GM12878 (cell line): Measurements from ENCODE around the gene MRPS9. TPM values are rescaled to one million over a fixed set of nuclear protein-coding genes. Genes with fewer than 3 reads are reported as not detected.

Experiments
- ATAC-seq: fragments of 200-7000 bp; cut with Tn5 transposase; 3 replicates; pipeline ENCODE4 v1.9.1; 2020; ENCODE audit warnings: mild to moderate bottlenecking, moderate library complexity
- BruUV-seq: library from RNA; stranded (reverse); fragments of 400-500 nt; replicated peaks from 2 replicates; lab custom pipeline; 2021; lab: Mats Ljungman, UMichigan
- CTCF ChIA-PET: fragments of 300-600 bp; sonication (Branson Sonifier 250); formaldehyde crosslinking; extraction: SDS; loops from one replicate; lab custom pipeline; 2021; ENCODE audit warnings: inconsistent platforms; lab: Yijun Ruan, JAX
- POLR2A ChIA-PET: fragments of 350-600 bp; formaldehyde crosslinking; extraction: SDS; loops from one replicate; lab custom pipeline; 2021; ENCODE audit warnings: inconsistent platforms; lab: Charles Lee
- RAD21 ChIA-PET: fragments of 300-600 bp; sonication (Branson Sonifier 250); formaldehyde crosslinking; loops from one replicate; lab custom pipeline; 2023; ENCODE audit warnings: antibody characterized with exemption; ENCODE audit not compliant: unreplicated experiment; lab: Charles Lee
- SMC1A ChIA-PET: fragments of 300-600 bp; sonication (Branson Sonifier 250); formaldehyde crosslinking; loops from one replicate; lab custom pipeline; 2023; ENCODE audit not compliant: unreplicated experiment, uncharacterized antibody; lab: Charles Lee
- DNase-seq: peaks from one replicate; pipeline ENCODE4 v3.0.0-alpha.2; 2011; ENCODE audit warnings: low read depth, low spot score
- FAIRE-seq: peaks from 3 replicates; lab custom pipeline; 2011; peaks lifted over from hg19 to GRCh38; lab: Jason Lieb, UNC
- H2AFZ ChIP-seq: 2 replicates; pipeline ENCODE4 v1.6.0; 2011; ENCODE audit warnings: low read depth, low read length, control low read depth; ENCODE audit not compliant: control insufficient read depth
- H3K27ac ChIP-seq: 2 replicates; pipeline ENCODE4 v1.5.1; 2011; ENCODE audit warnings: control low read depth; ENCODE audit not compliant: control insufficient read depth, insufficient read depth
- H3K27me3 ChIP-seq, 2 experiments: replicated peaks in 1 of 2; 2 replicates each; pipeline versions ENCODE4 v1.6.0 to v1.6.1; 2011; ENCODE audit warnings: low read length in 1 of 2; ENCODE audit not compliant: control insufficient read depth in 2 of 2, insufficient read depth in 2 of 2
- H3K36me3 ChIP-seq, 2 experiments: 2 replicates each; pipeline ENCODE4 v1.5.1; 2011; ENCODE audit warnings: low read length in 1 of 2; ENCODE audit not compliant: control insufficient read depth in 2 of 2, insufficient read depth in 2 of 2
- H3K4me1 ChIP-seq: 2 replicates; pipeline ENCODE4 v1.6.1; 2011; ENCODE audit warnings: mild to moderate bottlenecking, low read length, moderate library complexity, mixed read lengths; ENCODE audit not compliant: control insufficient read depth, insufficient read depth
- H3K4me2 ChIP-seq: 2 replicates; pipeline ENCODE4 v1.6.0; 2011; ENCODE audit warnings: control low read depth; ENCODE audit not compliant: control insufficient read depth, insufficient read depth
- H3K4me3 ChIP-seq: fragments of 200-600 bp; sonication (generic); 2 replicates; pipeline ENCODE4 v1.5.1; 2016
- H3K79me2 ChIP-seq: 2 replicates; pipeline ENCODE4 v1.6.0; 2011; ENCODE audit warnings: low read length; ENCODE audit not compliant: control insufficient read depth, insufficient read depth
- H3K9ac ChIP-seq: 2 replicates; pipeline ENCODE4 v1.8.0; 2011; ENCODE audit warnings: low read length, control low read depth, mixed read lengths; ENCODE audit not compliant: control insufficient read depth, insufficient read depth
- H3K9me3 ChIP-seq: replicated peaks from 3 replicates; pipeline ENCODE4 v1.5.1; 2011; ENCODE audit warnings: mild to moderate bottlenecking, low read length; ENCODE audit not compliant: control insufficient read depth, insufficient read depth
- H4K20me1 ChIP-seq: 2 replicates; pipeline ENCODE4 v1.6.0; 2011; ENCODE audit not compliant: control insufficient read depth, insufficient read depth
- ATF7 ChIP-seq: fragments of 450-650 bp; IDR thresholded peaks from 2 replicates; pipeline ENCODE4 v1.6.1; 2016; ENCODE audit warnings: low read depth, mild to moderate bottlenecking
- BCLAF1 ChIP-seq: fragments of 450-650 bp; IDR thresholded peaks from 2 replicates; pipeline ENCODE4 v1.6.1; 2017; ENCODE audit warnings: antibody characterized with exemption, mild to moderate bottlenecking, moderate library complexity
- MLLT1 ChIP-seq: fragments of 450-650 bp; IDR thresholded peaks from 2 replicates; pipeline ENCODE4 v1.6.1; 2016; ENCODE audit warnings: mild to moderate bottlenecking
- NRF1 ChIP-seq: conservative IDR thresholded peaks from 2 replicates; pipeline ENCODE4 v1.6.1; 2011; ENCODE audit warnings: mild to moderate bottlenecking, low read depth, low read length, improper control_type of control experiment
- POLR2AphosphoS5 ChIP-seq: IDR thresholded peaks from 2 replicates; pipeline ENCODE4 v1.6.1; 2011; ENCODE audit warnings: mild to moderate bottlenecking, low read length, inconsistent platforms
- RCOR1 ChIP-seq: conservative IDR thresholded peaks from 2 replicates; pipeline ENCODE4 v1.6.1; 2012; ENCODE audit warnings: low read depth, low read length, improper control_type of control experiment
- RFX5 ChIP-seq: IDR thresholded peaks from 2 replicates; pipeline ENCODE4 v1.6.1; 2011; ENCODE audit warnings: low read depth, low read length, improper control_type of control experiment
- SPI1 ChIP-seq: IDR thresholded peaks from 2 replicates; pipeline ENCODE4 v1.6.1; 2011; ENCODE audit warnings: low read depth, mild to moderate bottlenecking, low read length, moderate library complexity, borderline replicate concordance; ENCODE audit not compliant: insufficient read depth
- STAT3 ChIP-seq: IDR thresholded peaks from 2 replicates; pipeline ENCODE4 v1.6.1; 2011; ENCODE audit warnings: low read depth, low read length, improper control_type of control experiment
- TARDBP ChIP-seq: IDR thresholded peaks from 2 replicates; pipeline ENCODE4 v1.6.1; 2016; ENCODE audit warnings: borderline replicate concordance
- ZBTB40 ChIP-seq: fragments of 450-650 bp; IDR thresholded peaks from 2 replicates; pipeline ENCODE4 v1.6.1; 2016; ENCODE audit warnings: mild to moderate bottlenecking, moderate library complexity, borderline replicate concordance
- WGBS: methylation state at CpG from one replicate; pipeline ENCODE4 v1.1.6; 2016; ENCODE audit warnings: low lambda C conversion rate; ENCODE audit not compliant: insufficient replicate concordance, insufficient coverage; ENCODE audit errors: missing lambda C conversion rate; 5-methylcytosine and 5-hydroxymethylcytosine counted together
- in situ Hi-C: fragments of 300-500 bp; cut with MboI; formaldehyde crosslinking; loops from 9 replicates; pipeline ENCODE4 v1.14.3; 2018; ENCODE audit warnings: mixed read lengths
- intact Hi-C: fragments of 100-400 bp; cut with micrococcal nuclease; formaldehyde crosslinking; loops from one replicate; pipeline ENCODE4 v1.14.2; 2022; ENCODE audit not compliant: unreplicated experiment
- polyA plus RNA-seq, 11 experiments: library from polyadenylated mRNA; depleted of rRNA in 4 of 11; unstranded in 6 of 11; stranded (reverse) in 5 of 11; fragments of >200 nt; fragmentation: Nextera tagmentation in 4 of 11; fragmentation: Illumina TruSeq in 1 of 11; extraction: Ambion mirVana in 4 of 11; extraction: Trizol in 1 of 11; gene quantifications; 1 replicate in 1 of 11; 2 replicates in 10 of 11; pipeline versions ENCODE4 v1.2.1 to v1.2.3, GENCODE V29; 2011 to 2016; ENCODE audit warnings: inconsistent platforms in 2 of 11, missing spikeins in 2 of 11, low read depth in 1 of 11
- total RNA-seq, 4 experiments: library from RNA; depleted of rRNA in 3 of 4; stranded (reverse); fragments of >200 nt in 3 of 4; fragmentation: Illumina TruSeq in 1 of 4; extraction: Trizol in 1 of 4; gene quantifications; 2 replicates each; pipeline versions ENCODE4 v1.2.1 to v1.2.3, GENCODE V29; 2013 to 2021
- TF ChIP-seq, protein P1 (sequence below): IDR thresholded peaks from 2 replicates; pipeline ENCODE4 v1.6.1; 2012; ENCODE audit warnings: low read length, inconsistent platforms

MRPS9 gene
- total and polyA plus RNA-seq, 10 of the 15 experiments (the other 5 are each of a cell fraction or from before 2014, with no cell fraction given), result 39.1 to 111 (median 63.4) TPM

GRCh38 chr2:105125428-105125827 lies 87.6 kb downstream of the MRPS9 start:
- Histone ChIP-seq H3K79me2 (no peaks in the 10 kb centered on the region), H3K4me3 (no peak overlapping the region), H3K4me1 (peaks cover 10% of the 10 kb centered on the region), H3K36me3 (no peaks in the 10 kb centered on the region), H3K27me3 (no peaks in the 10 kb centered on the region), H3K4me2 (no peak overlapping the region), H3K9ac (no peak overlapping the region), H3K9me3 (peaks cover 1% of the 10 kb centered on the region; the same call in 1 of the 3 replicates), H2AFZ (no peak overlapping the region), H4K20me1 (no peaks in the 10 kb centered on the region), H3K27ac (no peak overlapping the region)
- in situ Hi-C loops (no loop called here), intact Hi-C loops (no loop called here)
- POLR2A ChIA-PET, result interaction anchor here (0.7 kb wide), 1 partner anchor 75 kb away, joined by 5 read pairs; no protein-coding TSS in a partner anchor
- no TSS peak for BruUV-seq
- 36% methylated on average over 4 of the region's 4 CpGs for WGBS
- no peak for ATAC-seq
- SMC1A ChIA-PET, result no interaction called here
- DNase-seq, result no peak
- RAD21 ChIA-PET, result no interaction called here
- CTCF ChIA-PET, result interaction anchor here (2.0 kb wide), 1 partner anchor 10 kb away, joined by 15 read pairs; no protein-coding TSS in a partner anchor
- no peak for FAIRE-seq
- TF ChIP-seq MLLT1, result no peak
- TF ChIP-seq STAT3, result no peak
- no peak for TF ChIP-seq ZBTB40
- TF ChIP-seq POLR2AphosphoS5, result no peak
- no peak for TF ChIP-seq TARDBP
- TF ChIP-seq SPI1, result no peak
- no peak for TF ChIP-seq NRF1
- no peak for TF ChIP-seq BCLAF1
- TF ChIP-seq ATF7, result no peak
- TF ChIP-seq, protein P1, sequence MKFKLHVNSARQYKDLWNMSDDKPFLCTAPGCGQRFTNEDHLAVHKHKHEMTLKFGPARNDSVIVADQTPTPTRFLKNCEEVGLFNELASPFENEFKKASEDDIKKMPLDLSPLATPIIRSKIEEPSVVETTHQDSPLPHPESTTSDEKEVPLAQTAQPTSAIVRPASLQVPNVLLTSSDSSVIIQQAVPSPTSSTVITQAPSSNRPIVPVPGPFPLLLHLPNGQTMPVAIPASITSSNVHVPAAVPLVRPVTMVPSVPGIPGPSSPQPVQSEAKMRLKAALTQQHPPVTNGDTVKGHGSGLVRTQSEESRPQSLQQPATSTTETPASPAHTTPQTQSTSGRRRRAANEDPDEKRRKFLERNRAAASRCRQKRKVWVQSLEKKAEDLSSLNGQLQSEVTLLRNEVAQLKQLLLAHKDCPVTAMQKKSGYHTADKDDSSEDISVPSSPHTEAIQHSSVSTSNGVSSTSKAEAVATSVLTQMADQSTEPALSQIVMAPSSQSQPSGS, result no peak
- TF ChIP-seq RCOR1, result no peak
- no peak for TF ChIP-seq RFX5
